ENCODE data around the gene AIRE.

Gene AIRE

GRCh38 chr21:44299458-44300261, 14.0 kb downstream of the AIRE start, which contains the start of gene PFKL:
Gene PFKL (plus strand): TSS chr21:44300053. CDS start chr21:44300106, 53 bp downstream.
- no peak for TF ChIP-seq CTCF (IDR thresholded peaks at IDR 0.05; ENCODE audit: insufficient read depth, low read depth, low read length, missing control alignments)
- peak within 1 kb of the TSS; percentile 94 for H3K4me3 ChIP-seq (ENCODE audit: low read depth, low read length)
- DNase-seq (ENCODE audit: low read depth), result peak; percentile 94

GRCh38 chr21:44300262-44300959, 14.7 kb downstream of the AIRE start:
- TF ChIP-seq CTCF (IDR thresholded peaks at IDR 0.05; ENCODE audit: insufficient read depth, low read depth, low read length, missing control alignments), result no peak
- peak overlapping the region; percentile 94 for H3K4me3 ChIP-seq (ENCODE audit: low read depth, low read length)
- peak; percentile 73 for DNase-seq (ENCODE audit: low read depth)

GRCh38 chr21:44301141-44301540, 15.5 kb downstream of the AIRE start:
- peak overlapping the region; percentile 94 for H3K4me3 ChIP-seq (ENCODE audit: low read depth, low read length)
- DNase-seq (ENCODE audit: low read depth), result no peak
- TF ChIP-seq CTCF (IDR thresholded peaks at IDR 0.05; ENCODE audit: insufficient read depth, low read depth, low read length, missing control alignments), result no peak

- H3K4me3 ChIP-seq (ENCODE audit: low read depth, low read length), result peak overlapping the region; percentile 94
- no peak for DNase-seq (ENCODE audit: low read depth)
- TF ChIP-seq CTCF (IDR thresholded peaks at IDR 0.05; ENCODE audit: insufficient read depth, low read depth, low read length, missing control alignments), result peak; percentile 4
Observed at GRCh38 chr21:44301961-44302406, 16.3 kb downstream of the AIRE start.

- peak overlapping the region; percentile 94; the same call in 1 of the 2 replicates for H3K4me3 ChIP-seq (ENCODE audit: low read depth, low read length)
- DNase-seq (ENCODE audit: low read depth), result peak; percentile 40
- peak; percentile 16 for TF ChIP-seq CTCF (IDR thresholded peaks at IDR 0.05; ENCODE audit: insufficient read depth, low read depth, low read length, missing control alignments)
Observed at GRCh38 chr21:44302573-44303401, 17.1 kb downstream of the AIRE start.

- TF ChIP-seq CTCF (IDR thresholded peaks at IDR 0.05; ENCODE audit: insufficient read depth, low read depth, low read length, missing control alignments), result no peak
- H3K4me3 ChIP-seq (ENCODE audit: low read depth, low read length), result no peak overlapping the region
- DNase-seq (ENCODE audit: low read depth), result no peak
Observed at GRCh38 chr21:44303490-44303981, 17.9 kb downstream of the AIRE start.
